ENCODE measurements around the gene AKT3. TPM values are rescaled to one million over a fixed set of nuclear protein-coding genes. Genes with fewer than 3 reads are reported as not detected.
A peak's percentile ranks its signal among the peaks of the same experiment; 100 is the strongest.

AKT3 gene
- total and polyA plus RNA-seq, 5 donors from 2014 or later: 0.81 to 84.2 (median 2.8) TPM

GRCh38 chr1:243628476-243628907 lies 221.6 kb downstream of the AKT3 start:
- no peak overlapping the region for H3K4me3 ChIP-seq (ENCODE audit: low read depth, low read length)
- DNase-seq (peak in 1 of 3 donors; percentile 16), ATAC-seq (ENCODE audit: low read depth in 2 of 2) (no peak)
- H3K27ac ChIP-seq (ENCODE audit: insufficient read depth, low read length, poor library complexity, severe bottlenecking): no peak overlapping the region
- H3K27me3 ChIP-seq (ENCODE audit: control insufficient read depth, insufficient read depth, low read length): no peaks in the 10 kb centered on the region
- peaks cover 0 to 8% (median 0%) of the 10 kb centered on the region in 4 donors for H3K4me1 Mint-ChIP-seq
- H3K4me1 ChIP-seq (ENCODE audit: control insufficient read depth, insufficient read depth, low read length, poor library complexity, severe bottlenecking): no peaks in the 10 kb centered on the region
- H3K9me3 Mint-ChIP-seq: peaks cover 0 to 13% (median 10%) of the 10 kb centered on the region in 7 donors
- H3K36me3 Mint-ChIP-seq: peaks cover 69% of the 10 kb centered on the region
- peaks cover 3 to 5% of the 10 kb centered on the region in 2 experiments for H3K9me3 ChIP-seq (ENCODE audit: control insufficient read depth in 2 of 2, low read length in 2 of 2)
- no peaks in the 10 kb centered on the region for H3K27me3 Mint-ChIP-seq
- H3K36me3 ChIP-seq (ENCODE audit: control insufficient read depth, insufficient read depth, low read length): peaks cover 13% of the 10 kb centered on the region
- H3K27ac Mint-ChIP-seq: no peak overlapping the region
- H3K4me3 Mint-ChIP-seq: no peak overlapping the region

DNA sequence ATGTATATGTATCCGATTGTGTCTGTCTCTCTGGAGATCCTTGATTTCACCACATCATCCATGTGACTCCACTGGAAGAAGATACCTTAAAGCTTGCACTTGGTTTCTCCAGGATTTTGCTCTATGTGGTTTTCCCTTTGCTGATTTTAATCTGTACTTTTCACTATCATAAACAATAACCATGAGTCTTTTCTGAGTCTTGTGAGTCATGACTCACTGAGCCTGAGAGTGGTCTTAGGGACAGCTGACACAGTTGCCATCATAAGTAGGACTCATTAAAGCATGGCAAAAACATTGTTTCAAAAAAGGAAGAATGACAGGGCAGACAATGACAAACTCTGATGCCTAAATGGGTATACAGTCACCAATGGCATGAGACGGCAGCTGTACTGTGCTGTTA lies 226.2 kb downstream of the AKT3 start:
- H3K36me3 Mint-ChIP-seq: peaks cover 62% of the 10 kb centered on the region
- peaks cover 0 to 17% (median 6%) of the 10 kb centered on the region in 4 donors for H3K4me1 Mint-ChIP-seq
- DNase-seq (no peak), ATAC-seq (ENCODE audit: low read depth in 2 of 2) (no peak)
- no peak overlapping the region for H3K27ac Mint-ChIP-seq
- peaks cover 0 to 16% (median 10%) of the 10 kb centered on the region in 7 donors for H3K9me3 Mint-ChIP-seq
- H3K4me3 Mint-ChIP-seq: no peak overlapping the region
- no peaks in the 10 kb centered on the region for H3K4me1 ChIP-seq (ENCODE audit: control insufficient read depth, insufficient read depth, low read length, poor library complexity, severe bottlenecking)
- H3K4me3 ChIP-seq (ENCODE audit: low read depth, low read length): no peak overlapping the region
- no peaks in the 10 kb centered on the region for H3K27me3 ChIP-seq (ENCODE audit: control insufficient read depth, insufficient read depth, low read length)
- H3K9me3 ChIP-seq (ENCODE audit: control insufficient read depth in 2 of 2, low read length in 2 of 2): peaks cover 10 to 12% of the 10 kb centered on the region in 2 experiments
- H3K36me3 ChIP-seq (ENCODE audit: control insufficient read depth, insufficient read depth, low read length): peaks cover 13% of the 10 kb centered on the region
- no peaks in the 10 kb centered on the region for H3K27me3 Mint-ChIP-seq
- H3K27ac ChIP-seq (ENCODE audit: insufficient read depth, low read length, poor library complexity, severe bottlenecking): no peak overlapping the region

DNA sequence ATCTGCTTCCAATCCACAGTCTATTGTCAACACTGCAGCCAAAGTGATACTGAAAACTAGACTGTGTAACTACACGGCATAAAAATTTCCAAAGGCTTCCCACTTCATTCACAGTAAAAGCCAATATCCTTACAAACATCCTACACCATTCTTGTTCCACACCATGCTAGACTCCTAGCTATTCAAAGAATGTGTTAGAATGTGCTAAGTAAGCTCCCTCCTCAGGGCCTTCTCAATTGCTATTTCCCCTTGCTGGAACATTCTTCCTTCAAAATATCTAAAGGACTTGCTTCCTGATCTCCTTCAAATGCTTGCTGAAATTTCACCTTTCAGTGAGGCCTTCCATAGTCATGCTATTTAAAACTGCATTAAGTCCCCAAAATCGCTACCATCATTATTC lies 228.1 kb downstream of the AKT3 start:
- Mint-ChIP-seq H3K27me3 (no peaks in the 10 kb centered on the region), H3K27ac (no peak overlapping the region), H3K36me3 (peaks cover 46% of the 10 kb centered on the region), H3K9me3 (peaks cover 0 to 16% (median 10%) of the 10 kb centered on the region in 7 donors), H3K4me3 (no peak overlapping the region), H3K4me1 (peaks cover 0 to 17% (median 9%) of the 10 kb centered on the region in 4 donors)
- no peak for ATAC-seq (ENCODE audit: low read depth in 2 of 2)
- H3K9me3 ChIP-seq (ENCODE audit: control insufficient read depth in 2 of 2, low read length in 2 of 2): peaks cover 10 to 12% of the 10 kb centered on the region in 2 experiments
- H3K27me3 ChIP-seq (ENCODE audit: control insufficient read depth, insufficient read depth, low read length): no peaks in the 10 kb centered on the region
- no peak for DNase-seq
- peaks cover 13% of the 10 kb centered on the region for H3K36me3 ChIP-seq (ENCODE audit: control insufficient read depth, insufficient read depth, low read length)
- H3K4me3 ChIP-seq (ENCODE audit: low read depth, low read length): no peak overlapping the region
- H3K27ac ChIP-seq (ENCODE audit: insufficient read depth, low read length, poor library complexity, severe bottlenecking): no peak overlapping the region
- H3K4me1 ChIP-seq (ENCODE audit: control insufficient read depth, insufficient read depth, low read length, poor library complexity, severe bottlenecking): no peaks in the 10 kb centered on the region

DNA sequence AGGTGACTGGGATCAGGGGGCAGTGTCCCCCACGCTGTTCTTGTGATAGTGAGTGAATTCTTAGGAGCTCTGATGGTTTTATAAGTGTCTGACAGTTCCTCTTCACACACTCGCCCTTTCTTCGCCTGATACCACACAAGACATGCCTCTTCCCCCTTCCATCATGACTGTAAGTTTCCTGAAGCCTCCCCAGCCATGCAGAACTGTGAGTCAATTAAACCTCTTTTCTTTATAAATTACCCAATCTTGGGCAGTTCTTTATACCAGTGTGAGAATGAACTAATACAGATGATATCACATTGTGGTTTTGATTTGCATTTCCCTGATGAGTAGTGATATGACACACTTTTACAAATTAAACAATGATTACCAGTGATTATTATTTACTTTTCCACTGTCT lies 229.9 kb downstream of the AKT3 start:
- peaks cover 32% of the 10 kb centered on the region for H3K36me3 Mint-ChIP-seq
- Histone ChIP-seq H3K9me3 (ENCODE audit: control insufficient read depth in 2 of 2, low read length in 2 of 2) (peaks cover 10 to 12% of the 10 kb centered on the region in 2 experiments), H3K4me1 (ENCODE audit: control insufficient read depth, insufficient read depth, low read length, poor library complexity, severe bottlenecking) (no peaks in the 10 kb centered on the region), H3K4me3 (ENCODE audit: low read depth, low read length) (no peak overlapping the region), H3K36me3 (ENCODE audit: control insufficient read depth, insufficient read depth, low read length) (peaks cover 9% of the 10 kb centered on the region), H3K27me3 (ENCODE audit: control insufficient read depth, insufficient read depth, low read length) (no peaks in the 10 kb centered on the region), H3K27ac (ENCODE audit: insufficient read depth, low read length, poor library complexity, severe bottlenecking) (no peak overlapping the region)
- peaks cover 0 to 14% (median 10%) of the 10 kb centered on the region in 7 donors for H3K9me3 Mint-ChIP-seq
- H3K27me3 Mint-ChIP-seq: no peaks in the 10 kb centered on the region
- no peak for ATAC-seq (ENCODE audit: low read depth in 2 of 2)
- H3K4me3 Mint-ChIP-seq: no peak overlapping the region
- H3K27ac Mint-ChIP-seq: no peak overlapping the region
- DNase-seq: no peak
- H3K4me1 Mint-ChIP-seq: peaks cover 0 to 18% (median 9%) of the 10 kb centered on the region in 4 donors

- no peak overlapping the region for H3K4me3 Mint-ChIP-seq
- ATAC-seq (ENCODE audit: low read depth in 2 of 2): no peak
- Histone ChIP-seq H3K27me3 (ENCODE audit: control insufficient read depth, insufficient read depth, low read length) (no peaks in the 10 kb centered on the region), H3K36me3 (ENCODE audit: control insufficient read depth, insufficient read depth, low read length) (peaks cover 6% of the 10 kb centered on the region), H3K9me3 (ENCODE audit: control insufficient read depth in 2 of 2, low read length in 2 of 2) (no peaks in the 10 kb centered on the region), H3K27ac (ENCODE audit: insufficient read depth, low read length, poor library complexity, severe bottlenecking) (no peak overlapping the region), H3K4me3 (ENCODE audit: low read depth, low read length) (no peak overlapping the region), H3K4me1 (ENCODE audit: control insufficient read depth, insufficient read depth, low read length, poor library complexity, severe bottlenecking) (no peaks in the 10 kb centered on the region)
- no peak overlapping the region for H3K27ac Mint-ChIP-seq
- DNase-seq: no peak
- H3K36me3 Mint-ChIP-seq: peaks cover 40% of the 10 kb centered on the region
- H3K9me3 Mint-ChIP-seq: peaks cover 0 to 2% (median 0%) of the 10 kb centered on the region in 7 donors
- H3K4me1 Mint-ChIP-seq: peaks cover 0 to 7% (median under 1%) of the 10 kb centered on the region in 4 donors
- H3K27me3 Mint-ChIP-seq: peaks cover under 1% of the 10 kb centered on the region
These were observed 240.3 kb downstream of the AKT3 start for GRCh38 chr1:243609698-243610097.

GRCh38 chr1:243605604-243606003 lies 244.4 kb downstream of the AKT3 start:
- no peak for ATAC-seq (ENCODE audit: low read depth in 2 of 2)
- Mint-ChIP-seq H3K4me3 (no peak overlapping the region), H3K36me3 (peaks cover 59% of the 10 kb centered on the region), H3K4me1 (peaks cover 0 to 2% (median under 1%) of the 10 kb centered on the region in 4 donors), H3K27ac (no peak overlapping the region), H3K9me3 (peaks cover 0 to 19% (median 5%) of the 10 kb centered on the region in 7 donors), H3K27me3 (peaks cover 5% of the 10 kb centered on the region)
- H3K36me3 ChIP-seq (ENCODE audit: control insufficient read depth, insufficient read depth, low read length): peaks cover 11% of the 10 kb centered on the region
- H3K4me1 ChIP-seq (ENCODE audit: control insufficient read depth, insufficient read depth, low read length, poor library complexity, severe bottlenecking): no peaks in the 10 kb centered on the region
- no peaks in the 10 kb centered on the region for H3K27me3 ChIP-seq (ENCODE audit: control insufficient read depth, insufficient read depth, low read length)
- no peak overlapping the region for H3K27ac ChIP-seq (ENCODE audit: insufficient read depth, low read length, poor library complexity, severe bottlenecking)
- H3K9me3 ChIP-seq (ENCODE audit: control insufficient read depth in 2 of 2, low read length in 2 of 2): peaks cover 5 to 12% of the 10 kb centered on the region in 2 experiments
- DNase-seq: no peak
- H3K4me3 ChIP-seq (ENCODE audit: low read depth, low read length): no peak overlapping the region

DNA sequence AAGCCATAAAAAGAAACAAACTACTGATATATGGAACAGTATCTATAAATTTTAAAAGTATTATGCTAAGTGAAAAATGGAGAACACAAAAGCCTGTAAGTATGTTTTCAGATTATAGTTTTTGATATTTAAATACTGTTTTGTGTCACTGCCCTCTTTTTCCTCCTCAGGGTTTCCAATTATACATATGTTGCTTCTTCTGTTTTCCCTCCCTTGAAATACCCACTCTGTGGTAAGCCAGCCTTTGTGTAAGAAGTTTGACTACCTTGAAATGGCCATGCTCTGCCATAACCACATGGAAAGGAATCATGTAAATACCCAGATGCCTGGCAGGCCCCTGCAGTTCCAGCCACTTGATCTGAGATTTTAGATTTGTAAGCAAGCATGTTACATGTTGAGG lies 248.3 kb downstream of the AKT3 start:
- no peak overlapping the region for H3K27ac ChIP-seq (ENCODE audit: insufficient read depth, low read length, poor library complexity, severe bottlenecking)
- peaks cover 5 to 12% of the 10 kb centered on the region in 2 experiments for H3K9me3 ChIP-seq (ENCODE audit: control insufficient read depth in 2 of 2, low read length in 2 of 2)
- peaks cover 15% of the 10 kb centered on the region for H3K4me1 ChIP-seq (ENCODE audit: control insufficient read depth, insufficient read depth, low read length, poor library complexity, severe bottlenecking)
- H3K4me3 Mint-ChIP-seq: no peak overlapping the region
- H3K27me3 Mint-ChIP-seq: peaks cover 5% of the 10 kb centered on the region
- H3K9me3 Mint-ChIP-seq: peaks cover 0 to 19% (median 4%) of the 10 kb centered on the region in 7 donors
- DNase-seq: no peak
- no peaks in the 10 kb centered on the region for H3K27me3 ChIP-seq (ENCODE audit: control insufficient read depth, insufficient read depth, low read length)
- no peak for ATAC-seq (ENCODE audit: low read depth in 2 of 2)
- H3K4me1 Mint-ChIP-seq: peaks cover 7 to 15% (median 12%) of the 10 kb centered on the region in 4 donors
- peaks cover 46% of the 10 kb centered on the region for H3K36me3 Mint-ChIP-seq
- H3K27ac Mint-ChIP-seq: no peak overlapping the region
- H3K4me3 ChIP-seq (ENCODE audit: low read depth, low read length): no peak overlapping the region
- peaks cover 4% of the 10 kb centered on the region for H3K36me3 ChIP-seq (ENCODE audit: control insufficient read depth, insufficient read depth, low read length)

GRCh38 chr1:243598433-243598832 lies 251.6 kb downstream of the AKT3 start:
- peaks cover 0 to 17% (median 3%) of the 10 kb centered on the region in 7 donors for H3K9me3 Mint-ChIP-seq
- Histone ChIP-seq H3K27ac (ENCODE audit: insufficient read depth, low read length, poor library complexity, severe bottlenecking) (peak overlapping the region; percentile 37), H3K36me3 (ENCODE audit: control insufficient read depth, insufficient read depth, low read length) (peaks cover 4% of the 10 kb centered on the region), H3K4me1 (ENCODE audit: control insufficient read depth, insufficient read depth, low read length, poor library complexity, severe bottlenecking) (peaks cover 35% of the 10 kb centered on the region), H3K27me3 (ENCODE audit: control insufficient read depth, insufficient read depth, low read length) (no peaks in the 10 kb centered on the region), H3K4me3 (ENCODE audit: low read depth, low read length) (peak overlapping the region; percentile 37), H3K9me3 (ENCODE audit: control insufficient read depth in 2 of 2, low read length in 2 of 2) (peaks cover 5 to 12% of the 10 kb centered on the region in 2 experiments)
- H3K4me3 Mint-ChIP-seq: no peak overlapping the region
- no peaks in the 10 kb centered on the region for H3K27me3 Mint-ChIP-seq
- ATAC-seq (ENCODE audit: low read depth in 2 of 2): peak; percentile 63 to 67
- peak overlapping the region in 2 of 3 donors; percentile 56 to 72 for H3K27ac Mint-ChIP-seq
- peaks cover 21% of the 10 kb centered on the region for H3K36me3 Mint-ChIP-seq
- peak in 2 of 3 donors; percentile 23 to 68 for DNase-seq
- H3K4me1 Mint-ChIP-seq: peaks cover 20 to 33% (median 27%) of the 10 kb centered on the region in 4 donors

Measured in CD4-positive, CD25-positive, alpha-beta regulatory T cell (primary cell).